Trophoblast cell (in vitro differentiated cells and primary cell): Measurements from ENCODE around the gene VGLL2.

ENCODE experiments used
- DNase-seq, 2 donors: peaks; one replicate each; pipeline ENCODE4 v3.0.0-alpha.2; 2016
- H2AFZ ChIP-seq: 2 replicates; pipeline ENCODE4 v1.6.1; 2013; ENCODE audit warnings: low read length, moderate library complexity, mild to moderate bottlenecking; ENCODE audit not compliant: insufficient read depth, poor library complexity
- H2AK5ac ChIP-seq: 2 replicates; pipeline ENCODE4 v1.6.1; 2013; ENCODE audit warnings: mild to moderate bottlenecking, low read length
- H2BK120ac ChIP-seq: 2 replicates; pipeline ENCODE4 v1.6.1; 2013; ENCODE audit warnings: low read length, mild to moderate bottlenecking, moderate library complexity; ENCODE audit not compliant: insufficient read depth, poor library complexity
- H2BK12ac ChIP-seq: 2 replicates; pipeline ENCODE4 v1.6.1; 2013; ENCODE audit warnings: mild to moderate bottlenecking, low read length, moderate library complexity
- H2BK5ac ChIP-seq: 2 replicates; pipeline ENCODE4 v1.6.1; 2013; ENCODE audit warnings: low read length, low read depth, moderate library complexity, mild to moderate bottlenecking; ENCODE audit not compliant: poor library complexity
- H3K14ac ChIP-seq: 2 replicates; pipeline ENCODE4 v1.6.1; 2013; ENCODE audit warnings: mild to moderate bottlenecking, low read length
- H3K18ac ChIP-seq: 2 replicates; pipeline ENCODE4 v1.6.1; 2013; ENCODE audit warnings: mild to moderate bottlenecking, low read length
- H3K23ac ChIP-seq: 2 replicates; pipeline ENCODE4 v1.6.1; 2013; ENCODE audit warnings: low read length
- H3K27ac ChIP-seq: 2 replicates; pipeline ENCODE4 v1.5.1; 2013; ENCODE audit warnings: low read depth, mild to moderate bottlenecking, inconsistent platforms, low read length, moderate library complexity
- H3K27me3 ChIP-seq: 2 replicates; pipeline ENCODE4 v1.6.1; 2013; ENCODE audit warnings: inconsistent platforms, mild to moderate bottlenecking, low read length, moderate library complexity; ENCODE audit not compliant: insufficient read depth
- H3K36me3 ChIP-seq, 2 experiments: 1 replicate in 1 of 2; 2 replicates in 1 of 2; pipeline ENCODE4 v1.6.1; 2013; ENCODE audit warnings: low read length in 2 of 2, mild to moderate bottlenecking in 2 of 2, moderate library complexity in 1 of 2; ENCODE audit not compliant: insufficient read depth in 2 of 2, control insufficient read depth in 1 of 2
- H3K4ac ChIP-seq: 2 replicates; pipeline ENCODE4 v1.6.1; 2013; ENCODE audit warnings: low read depth, mild to moderate bottlenecking, low read length, moderate library complexity
- H3K4me1 ChIP-seq, 2 experiments: 1 replicate in 1 of 2; 2 replicates in 1 of 2; pipeline ENCODE4 v1.6.1; 2013; ENCODE audit warnings: low read length in 2 of 2, mild to moderate bottlenecking in 2 of 2, moderate library complexity in 1 of 2; ENCODE audit not compliant: insufficient read depth in 2 of 2, control insufficient read depth in 1 of 2
- H3K4me2 ChIP-seq: 2 replicates; pipeline ENCODE4 v1.6.1; 2013; ENCODE audit warnings: inconsistent platforms, mild to moderate bottlenecking, low read length, moderate library complexity
- H3K4me3 ChIP-seq: 2 replicates; pipeline ENCODE4 v1.5.1; 2013; ENCODE audit warnings: mild to moderate bottlenecking, low read depth, low read length, inconsistent platforms
- H3K79me1 ChIP-seq: one replicate; pipeline ENCODE4 v1.6.1; 2013; ENCODE audit warnings: low read length
- H3K79me2 ChIP-seq: 2 replicates; pipeline ENCODE4 v1.6.1; 2013; ENCODE audit warnings: low read length, mild to moderate bottlenecking; ENCODE audit not compliant: control insufficient read depth, insufficient read depth, poor library complexity
- H3K9ac ChIP-seq: 2 replicates; pipeline ENCODE4 v1.6.1; 2013; ENCODE audit warnings: mild to moderate bottlenecking, low read length
- H3K9me3 ChIP-seq: 2 replicates; pipeline ENCODE4 v1.6.1; 2013; ENCODE audit warnings: low read depth, mild to moderate bottlenecking, control low read depth, inconsistent platforms, low read length; ENCODE audit not compliant: insufficient read depth
- H4K12ac ChIP-seq: 2 replicates; pipeline ENCODE4 v1.6.1; 2013; ENCODE audit warnings: low read depth, mild to moderate bottlenecking, low read length, moderate library complexity
- H4K8ac ChIP-seq: 2 replicates; pipeline ENCODE4 v1.6.1; 2013; ENCODE audit warnings: low read depth, mild to moderate bottlenecking, low read length, moderate library complexity
- H4K91ac ChIP-seq: one replicate; pipeline ENCODE4 v1.6.1; 2013; ENCODE audit warnings: low read depth, mild to moderate bottlenecking, low read length, moderate library complexity
- WGBS: extraction: QIAGEN DNeasy Blood & Tissue Kit; methylation state at CpG from one replicate; pipeline ENCODE4 v1.1.7; 2013; ENCODE audit warnings: missing lambda C conversion rate; ENCODE audit not compliant: insufficient read length, insufficient coverage; ENCODE audit errors: extremely low coverage; 5-methylcytosine and 5-hydroxymethylcytosine counted together

VGLL2 gene

GRCh38 chr6:117264692-117265409, 507 bp upstream of the VGLL2 start:
- Histone ChIP-seq H4K91ac (no peak overlapping the region), H3K4ac (no peak overlapping the region), H3K23ac (no peak overlapping the region), H4K8ac (no peak overlapping the region), H3K79me1 (no peaks in the 10 kb centered on the region), H2AK5ac (no peak overlapping the region), H2BK12ac (no peak overlapping the region), H2BK5ac (no peak overlapping the region), H3K27me3 (peaks cover 60% of the 10 kb centered on the region), H2AFZ (peak overlapping the region; percentile 45), H3K4me3 (no peak overlapping the region), H3K18ac (no peak overlapping the region), H3K9me3 (peaks cover 5% of the 10 kb centered on the region), H3K14ac (no peak overlapping the region), H4K12ac (no peak overlapping the region), H3K4me2 (peak overlapping the region; percentile 75), H3K27ac (no peak overlapping the region), H2BK120ac (no peak overlapping the region), H3K9ac (no peak overlapping the region), H3K36me3 (no peaks in the 10 kb centered on the region), H3K79me2 (no peaks in the 10 kb centered on the region), H3K4me1 (peaks cover 8 to 9% of the 10 kb centered on the region in 2 experiments)
- no CpG with 5 or more reads among the region's 39 CpGs for WGBS
- DNase-seq: peak; percentile 11 to 43

DNA sequence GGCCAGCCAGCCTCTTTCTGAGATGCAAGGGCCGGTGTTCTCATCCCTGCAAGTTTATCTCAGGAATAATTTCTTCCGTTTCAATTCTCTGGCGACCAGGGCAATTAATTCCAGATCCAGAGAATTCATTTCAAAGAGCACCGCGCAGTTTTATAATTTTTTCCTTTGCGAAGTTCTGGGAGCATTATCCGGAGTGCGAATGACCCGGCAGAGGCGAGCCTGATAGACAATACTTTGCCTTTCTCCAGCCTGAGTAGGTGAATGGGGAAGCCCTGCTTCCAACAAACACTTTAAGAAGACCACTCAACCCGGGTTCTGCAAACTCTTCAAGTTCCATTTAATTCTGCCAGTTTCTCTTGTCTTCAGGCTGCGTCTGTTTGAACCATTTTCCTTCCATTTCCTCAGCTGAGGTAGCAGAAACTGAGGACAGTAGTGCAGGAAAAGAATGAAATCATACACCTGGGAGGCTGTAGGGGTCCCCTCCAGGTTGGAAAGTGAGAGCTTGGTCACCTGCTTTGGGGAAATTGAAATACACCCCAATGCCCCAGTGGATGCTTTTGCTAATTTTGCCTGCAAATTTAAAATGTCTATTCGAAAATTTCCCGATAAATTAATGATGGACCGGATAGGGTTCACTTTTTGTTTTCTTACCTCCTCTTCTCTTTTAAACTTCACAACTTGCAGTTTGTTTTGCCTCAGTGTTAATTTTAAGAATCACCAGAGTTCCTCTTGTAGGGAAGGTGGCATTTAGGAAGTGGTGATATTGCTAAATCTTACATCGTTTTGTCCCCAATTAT, 1.1 kb downstream of the VGLL2 start:
- Histone ChIP-seq H3K36me3 (no peaks in the 10 kb centered on the region), H3K4ac (no peak overlapping the region), H3K9me3 (peaks cover 8% of the 10 kb centered on the region), H3K23ac (no peak overlapping the region), H2BK5ac (no peak overlapping the region), H3K14ac (no peak overlapping the region), H3K4me3 (no peak overlapping the region), H4K12ac (no peak overlapping the region), H3K4me1 (peaks cover 15 to 18% of the 10 kb centered on the region in 2 experiments), H2AFZ (no peak overlapping the region), H3K27me3 (peaks cover 73% of the 10 kb centered on the region), H3K79me2 (no peaks in the 10 kb centered on the region), H2BK120ac (no peak overlapping the region), H2AK5ac (no peak overlapping the region), H3K9ac (no peak overlapping the region), H3K4me2 (no peak overlapping the region), H2BK12ac (no peak overlapping the region), H3K79me1 (no peaks in the 10 kb centered on the region), H3K27ac (no peak overlapping the region), H3K18ac (no peak overlapping the region), H4K91ac (no peak overlapping the region), H4K8ac (no peak overlapping the region)
- no CpG with 5 or more reads among the region's 16 CpGs for WGBS
- DNase-seq: no peak

DNA sequence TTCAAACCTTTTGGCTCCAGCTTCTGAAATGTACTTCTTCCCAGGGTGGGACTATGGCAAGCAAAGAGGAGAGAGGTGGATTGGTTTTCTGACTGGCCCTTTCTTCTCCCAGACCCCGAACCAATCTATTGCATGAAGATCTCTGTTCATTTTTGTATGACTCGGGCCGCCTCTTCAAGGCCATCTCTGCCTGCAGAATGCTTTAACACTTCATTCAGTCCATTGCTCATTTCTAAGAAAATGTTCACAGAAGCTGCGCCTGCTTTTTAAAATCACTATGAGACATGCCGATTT, 1.6 kb downstream of the VGLL2 start:
- Histone ChIP-seq H3K27ac (no peak overlapping the region), H3K4me1 (peaks cover 15 to 18% of the 10 kb centered on the region in 2 experiments), H4K12ac (no peak overlapping the region), H2AK5ac (no peak overlapping the region), H3K4me2 (no peak overlapping the region), H3K9me3 (peaks cover 8% of the 10 kb centered on the region), H3K79me1 (no peaks in the 10 kb centered on the region), H3K4me3 (no peak overlapping the region), H3K36me3 (no peaks in the 10 kb centered on the region), H2BK120ac (no peak overlapping the region), H3K14ac (no peak overlapping the region), H3K79me2 (no peaks in the 10 kb centered on the region), H3K27me3 (peaks cover 75% of the 10 kb centered on the region), H2BK12ac (no peak overlapping the region), H3K4ac (no peak overlapping the region), H3K18ac (no peak overlapping the region), H2BK5ac (no peak overlapping the region), H4K91ac (no peak overlapping the region), H4K8ac (no peak overlapping the region), H3K23ac (no peak overlapping the region), H3K9ac (no peak overlapping the region), H2AFZ (no peak overlapping the region)
- DNase-seq: no peak
- no CpG with 5 or more reads among the region's 5 CpGs for WGBS

- H2AFZ ChIP-seq: no peak overlapping the region
- no peak overlapping the region for H3K23ac ChIP-seq
- peak in 1 of 2 donors; percentile 1 for DNase-seq
- H3K4me1 ChIP-seq: peaks cover 15 to 18% of the 10 kb centered on the region in 2 experiments
- H3K4me3 ChIP-seq: no peak overlapping the region
- no peak overlapping the region for H4K12ac ChIP-seq
- H3K79me2 ChIP-seq: no peaks in the 10 kb centered on the region
- no peak overlapping the region for H3K14ac ChIP-seq
- no peak overlapping the region for H4K8ac ChIP-seq
- H3K9ac ChIP-seq: no peak overlapping the region
- no peaks in the 10 kb centered on the region for H3K36me3 ChIP-seq
- no peak overlapping the region for H3K27ac ChIP-seq
- WGBS: no CpG with 5 or more reads among the region's 11 CpGs
- no peak overlapping the region for H2BK12ac ChIP-seq
- no peaks in the 10 kb centered on the region for H3K79me1 ChIP-seq
- no peak overlapping the region for H3K4me2 ChIP-seq
- peaks cover 79% of the 10 kb centered on the region for H3K27me3 ChIP-seq
- H3K18ac ChIP-seq: no peak overlapping the region
- no peak overlapping the region for H2BK5ac ChIP-seq
- no peak overlapping the region for H2BK120ac ChIP-seq
- H2AK5ac ChIP-seq: no peak overlapping the region
- H3K9me3 ChIP-seq: peaks cover 8% of the 10 kb centered on the region
- no peak overlapping the region for H4K91ac ChIP-seq
- no peak overlapping the region for H3K4ac ChIP-seq
Observed at GRCh38 chr6:117267766-117268534, 2.6 kb downstream of the VGLL2 start.
